Heart left ventricle (tissue), 16 donors: ENCODE results near the gene SPO11. TPM values are rescaled to one million over a fixed set of nuclear protein-coding genes. Genes with fewer than 3 reads are reported as not detected.
"Not testable (repeated sequence)": the region's sequence is repeated elsewhere in the genome, so short reads cannot be mapped to it uniquely, and the experiment has no call there.

Source experiments
- ATAC-seq, 4 donors: fragments of 200-7000 bp; cut with Tn5 transposase; one replicate each; pipeline ENCODE4 v1.9.1; 2020 to 2022; ENCODE audit warnings: moderate library complexity in 4 of 4, mild to moderate bottlenecking in 3 of 4, moderate number of reproducible peaks in 1 of 4
- DNase-seq, 5 donors: peaks; one replicate each; pipeline ENCODE4 v3.0.0-alpha.2; 2020
- H3K27ac ChIP-seq, 12 donors: fragments of 200-600 bp; sonication (generic) in 4 of 12; one replicate each; pipeline versions ENCODE4 v1.5.0 to v1.8.0; 2016 to 2022; ENCODE audit warnings: mild to moderate bottlenecking in 2 of 12
- H3K27me3 ChIP-seq, 9 donors: fragments of 200-600 bp; sonication (generic) in 2 of 9; one replicate each; pipeline versions ENCODE4 v1.5.1 to v1.8.0; 2016 to 2022; ENCODE audit warnings: mild to moderate bottlenecking in 3 of 9
- H3K36me3 ChIP-seq, 9 donors: fragments of 200-600 bp; sonication (generic) in 2 of 9; one replicate each; pipeline versions ENCODE4 v1.5.0 to v1.8.0; 2018 to 2022; ENCODE audit warnings: mild to moderate bottlenecking in 2 of 9
- H3K4me1 ChIP-seq, 12 donors: fragments of 200-600 bp; sonication (generic) in 4 of 12; one replicate each; pipeline versions ENCODE4 v1.5.0 to v1.8.0; 2016 to 2022; ENCODE audit warnings: mild to moderate bottlenecking in 3 of 12
- H3K4me3 ChIP-seq, 12 donors: fragments of 200-600 bp; sonication (generic) in 4 of 12; one replicate each; pipeline versions ENCODE4 v1.5.0 to v1.8.0; 2017 to 2022; ENCODE audit warnings: mild to moderate bottlenecking in 9 of 12, moderate library complexity in 4 of 12
- H3K9me3 ChIP-seq, 12 donors: fragments of 200-600 bp; sonication (generic) in 4 of 12; one replicate each; pipeline versions ENCODE4 v1.5.0 to v1.8.0; 2016 to 2022; ENCODE audit warnings: mild to moderate bottlenecking in 1 of 12
- POLR2A ChIP-seq, 2 donors: fragments of 450-650 bp; IDR thresholded peaks; one replicate each; pipeline ENCODE4 v1.6.1; 2017; ENCODE audit warnings: antibody characterized with exemption in 2 of 2, mild to moderate bottlenecking in 2 of 2, moderate library complexity in 2 of 2
- WGBS, 4 donors: extraction: QIAGEN DNeasy Blood & Tissue Kit in 2 of 4; methylation state at CpG; one replicate each; pipeline versions ENCODE4 v1.1.5 to v1.1.7; 2013 to 2018; 5-methylcytosine and 5-hydroxymethylcytosine counted together
- intact Hi-C, 10 donors: fragments of 100-400 bp; cut with DNase I; formaldehyde crosslinking; loops; one replicate each; pipeline versions ENCODE4 v1.11.1 to v1.14.2; 2022
- polyA plus RNA-seq, 2 donors: library from polyadenylated mRNA; stranded (reverse); fragments of 200-250 nt; gene quantifications; one replicate each; pipeline ENCODE4 v1.2.3, GENCODE V29; 2013
- total RNA-seq, 9 donors: library from RNA; depleted of rRNA in 2 of 9; stranded (reverse); fragments of >200 nt in 2 of 9; fragmentation: NEBNext Ultra II Directional in 3 of 9; extraction: Animal tissue kit (Norgen Biotek cat#: 25700) in 3 of 9; gene quantifications; one replicate each; pipeline versions ENCODE4 v1.1.0 to v1.2.4, GENCODE V29; 2016 to 2023
- TF ChIP-seq, protein P1 (sequence below), 12 donors: fragments of 200-600 bp; sonication (generic) in 4 of 12; IDR thresholded peaks; one replicate each; pipeline versions ENCODE4 v1.5.0 to v1.8.0; 2018 to 2022; ENCODE audit warnings: antibody characterized with exemption in 12 of 12, mild to moderate bottlenecking in 5 of 12
- donor health status: ischemic (EF 13 %, LVEDD 7.1; RV severe dilation, severe dysfunction).
- donor health status: healthy with polysubstance abuse.
- donor health status: DM: no; HTN: yes; CAD: no.
- donor health status: DM: no; HTN: no; CAD: no.
- donor health status: ischemic (EF 25% LVEDD 6.9; RV normal size, moderate dysfunction).
- donor health status: ischemic (EF 25% LVEDD 5.7; RV mildly dilated, moderate dysfunction).
- donor health status: healthy.
- donor health status: DM: yes; HTN: yes; CAD: no.
- donor health status: ischemic (EF 35%, LVEDD 5.7; RV mildly dilated, moderate dysfunction).
- donor health status: nonischemic (EF 11% LVEDD 7.7; RV severe dilation, severe dysfunction).
- donor health status: DM: yes; HTN: yes; CAD: no.
- donor health status: PGD.
- donor health status: ischemic (EF 29% LVEDD 5.4; RV normal size, mild dysfunction).
- donor health status: nonischemic (EF 23%, LVEDD 6.1; RV moderate dilation, normal function).

The SPO11 gene
- total and polyA plus RNA-seq, 11 donors = not detected

- DNase-seq (peak; percentile 47 to 76 (median 65)), ATAC-seq (peak; percentile 44 to 56 (median 50))
- H3K27ac ChIP-seq = no peak overlapping the region
- H3K27me3 ChIP-seq = peaks cover 0 to 8% (median 0%) of the 10 kb centered on the region in 9 donors
- H3K36me3 ChIP-seq = no peaks in the 10 kb centered on the region
- TF ChIP-seq, protein P1, sequence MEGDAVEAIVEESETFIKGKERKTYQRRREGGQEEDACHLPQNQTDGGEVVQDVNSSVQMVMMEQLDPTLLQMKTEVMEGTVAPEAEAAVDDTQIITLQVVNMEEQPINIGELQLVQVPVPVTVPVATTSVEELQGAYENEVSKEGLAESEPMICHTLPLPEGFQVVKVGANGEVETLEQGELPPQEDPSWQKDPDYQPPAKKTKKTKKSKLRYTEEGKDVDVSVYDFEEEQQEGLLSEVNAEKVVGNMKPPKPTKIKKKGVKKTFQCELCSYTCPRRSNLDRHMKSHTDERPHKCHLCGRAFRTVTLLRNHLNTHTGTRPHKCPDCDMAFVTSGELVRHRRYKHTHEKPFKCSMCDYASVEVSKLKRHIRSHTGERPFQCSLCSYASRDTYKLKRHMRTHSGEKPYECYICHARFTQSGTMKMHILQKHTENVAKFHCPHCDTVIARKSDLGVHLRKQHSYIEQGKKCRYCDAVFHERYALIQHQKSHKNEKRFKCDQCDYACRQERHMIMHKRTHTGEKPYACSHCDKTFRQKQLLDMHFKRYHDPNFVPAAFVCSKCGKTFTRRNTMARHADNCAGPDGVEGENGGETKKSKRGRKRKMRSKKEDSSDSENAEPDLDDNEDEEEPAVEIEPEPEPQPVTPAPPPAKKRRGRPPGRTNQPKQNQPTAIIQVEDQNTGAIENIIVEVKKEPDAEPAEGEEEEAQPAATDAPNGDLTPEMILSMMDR (IDR thresholded peaks at IDR 0.05) = peak; percentile 56 to 82 (median 72)
- no peak for TF ChIP-seq POLR2A (IDR thresholded peaks at IDR 0.05)
- intact Hi-C loops = loop anchor here (1.0 to 10.0 kb wide), 6 partner anchors 254 to 802 kb away; no protein-coding TSS in a partner anchor
- H3K4me3 ChIP-seq = no peak overlapping the region
- peaks cover 0 to 4% (median 0%) of the 10 kb centered on the region in 12 donors for H3K4me1 ChIP-seq
- H3K9me3 ChIP-seq = no peaks in the 10 kb centered on the region
- WGBS, 4 donors = 1 to 2% (median 2%) methylated on average over 4 of the region's 4 CpGs
Measured at GRCh38 chr20:57346477-57346876, 16.9 kb downstream of the SPO11 start.

- no peak overlapping the region for H3K4me3 ChIP-seq
- no peak for DNase-seq
- intact Hi-C loops = loop anchor here (1.0 to 10.0 kb wide), 5 partner anchors 258 to 803 kb away; no protein-coding TSS in a partner anchor
- peaks cover 0 to 10% (median 8%) of the 10 kb centered on the region in 12 donors for H3K4me1 ChIP-seq
- no peak overlapping the region for H3K27ac ChIP-seq
- H3K36me3 ChIP-seq = no peaks in the 10 kb centered on the region
- 81 to 87% (median 81%) methylated on average over 4 of the region's 4 CpGs for WGBS, 4 donors
- TF ChIP-seq, protein P1 (IDR thresholded peaks at IDR 0.05) = no peak
- no peak for TF ChIP-seq POLR2A (IDR thresholded peaks at IDR 0.05)
- ATAC-seq = no peak
- peaks cover 0 to 4% (median 0%) of the 10 kb centered on the region in 9 donors for H3K27me3 ChIP-seq
- no peaks in the 10 kb centered on the region for H3K9me3 ChIP-seq
Measured at GRCh38 chr20:57347393-57347792, 17.8 kb downstream of the SPO11 start.

DNA sequence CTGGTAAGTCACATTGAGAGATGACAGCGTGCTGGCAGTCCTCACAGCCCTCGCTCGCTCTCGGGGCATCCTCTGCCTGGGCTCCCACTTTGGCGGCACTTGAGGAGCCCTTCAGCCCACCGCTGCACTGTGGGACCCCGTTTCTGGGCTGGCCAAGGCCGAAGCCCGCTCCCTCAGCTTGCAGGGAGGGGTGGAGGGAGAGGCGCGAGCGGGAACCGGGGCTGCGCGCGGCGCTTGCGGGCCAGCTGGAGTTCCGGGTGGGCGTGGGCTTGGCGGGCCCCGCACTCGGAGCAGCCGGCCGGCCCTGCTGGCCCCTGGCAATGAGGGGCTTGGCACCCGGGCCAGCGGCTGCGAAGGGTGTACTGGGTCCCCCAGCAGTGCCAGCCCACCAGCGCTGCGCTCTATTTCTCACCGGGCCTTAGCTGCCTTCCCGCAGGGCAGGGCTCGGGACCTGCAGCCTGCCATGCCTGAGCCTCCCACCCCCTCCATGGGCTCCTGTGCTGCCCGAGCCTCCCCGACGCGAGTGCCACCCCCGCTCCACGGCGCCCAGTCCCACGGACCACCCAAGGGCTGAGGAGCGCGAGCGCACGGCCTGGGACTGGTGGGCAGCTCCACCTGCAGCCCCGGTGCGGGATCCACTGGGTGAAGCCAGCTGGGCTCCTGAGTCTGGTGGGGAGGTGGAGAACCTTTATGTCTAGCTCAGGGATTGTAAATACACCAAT lies 18.8 kb downstream of the SPO11 start:
- not testable (repeated sequence) for ATAC-seq, H3K9me3 ChIP-seq, H3K36me3 ChIP-seq, H3K27me3 ChIP-seq, H3K27ac ChIP-seq, H3K4me3 ChIP-seq, DNase-seq
- H3K4me1 ChIP-seq = peaks cover 0 to 16% (median 10%) of the 10 kb centered on the region in 12 donors
- WGBS, 4 donors = 43 to 69% (median 65%) methylated on average over 10 to 47 of the region's 47 CpGs
- intact Hi-C loops = loop anchor here in 9 of 10 donors (5.0 to 10.0 kb wide), 3 partner anchors 794 to 804 kb away; no protein-coding TSS in a partner anchor

DNA sequence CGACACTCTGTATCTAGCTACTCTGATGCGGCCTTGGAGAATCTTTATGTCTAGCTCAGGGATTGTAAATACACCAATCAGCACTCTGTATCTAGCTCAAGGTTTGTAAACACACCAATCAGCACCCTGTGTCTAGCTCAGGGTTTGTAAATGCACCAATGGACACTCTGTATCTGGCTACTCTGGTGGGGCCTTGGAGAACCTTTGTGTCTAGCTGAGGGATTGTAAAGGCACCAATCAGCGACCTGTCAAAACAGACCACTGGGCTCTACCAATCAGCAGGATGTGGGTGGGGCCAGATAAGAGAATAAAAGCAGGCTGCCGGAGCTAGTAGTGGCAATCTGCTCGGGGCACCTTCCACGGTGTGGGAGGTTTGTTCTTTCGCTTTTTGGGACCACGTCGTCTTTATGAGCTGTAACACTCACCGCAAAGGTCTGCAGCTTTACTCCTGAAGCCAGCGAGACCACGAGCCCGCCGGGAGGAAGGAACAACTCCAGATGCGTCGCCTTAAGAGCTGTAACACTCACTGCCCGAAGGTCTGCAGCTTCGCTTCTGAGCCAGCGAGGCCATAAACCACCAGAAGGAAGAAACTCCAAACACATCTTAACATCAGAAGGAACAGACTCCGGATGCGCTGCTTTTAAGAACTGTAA lies 19.4 kb downstream of the SPO11 start:
- not testable (repeated sequence) for ATAC-seq, H3K9me3 ChIP-seq, H3K27ac ChIP-seq, DNase-seq, H3K27me3 ChIP-seq, H3K4me3 ChIP-seq
- 87 to 90% (median 89%) methylated on average over 19 to 21 of the region's 21 CpGs for WGBS, 4 donors
- intact Hi-C loops = loop anchor here in 9 of 10 donors (5.0 to 10.0 kb wide), 3 partner anchors 794 to 804 kb away; no protein-coding TSS in a partner anchor
- Histone ChIP-seq H3K36me3 (peaks cover 0 to 12% (median 0%) of the 10 kb centered on the region in 9 donors), H3K4me1 (peaks cover 0 to 16% (median 10%) of the 10 kb centered on the region in 12 donors)
